GM19395 (cell line): ENCODE data around the gene HYCC2.
A peak's percentile ranks its signal among the peaks of the same experiment; 100 is the strongest.
"Not testable (repeated sequence)": the region's sequence is repeated elsewhere in the genome, so short reads cannot be mapped to it uniquely, and the experiment has no call there.

Experiments used
- ATAC-seq: cut with Tn5 transposase; IDR thresholded peaks from one replicate; pipeline ENCODE4 v1.9.1; 2021; ENCODE audit warnings: mild to moderate bottlenecking, moderate library complexity; ENCODE audit not compliant: unreplicated experiment

HYCC2 gene

GRCh38 chr2:201073071-201073470 lies 1.6 kb upstream of the HYCC2 start:
- no peak for ATAC-seq

DNA sequence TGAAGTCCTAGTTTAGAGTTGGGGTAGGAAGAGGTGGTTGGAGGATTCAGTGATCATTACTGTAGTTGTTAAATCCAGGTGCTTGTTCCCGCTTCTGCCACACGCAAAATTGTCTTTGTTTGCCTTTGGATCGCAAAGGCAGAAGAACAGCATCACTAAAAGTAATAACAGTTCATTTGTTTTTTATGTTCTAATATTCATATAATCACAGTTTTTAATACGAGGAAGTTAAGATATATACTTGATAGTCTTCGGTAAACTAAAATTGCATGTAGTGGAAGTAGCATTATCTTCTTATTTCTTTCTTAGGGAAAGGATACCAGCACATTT lies 695 bp upstream of the HYCC2 start:
- peak; percentile 4 for ATAC-seq

DNA sequence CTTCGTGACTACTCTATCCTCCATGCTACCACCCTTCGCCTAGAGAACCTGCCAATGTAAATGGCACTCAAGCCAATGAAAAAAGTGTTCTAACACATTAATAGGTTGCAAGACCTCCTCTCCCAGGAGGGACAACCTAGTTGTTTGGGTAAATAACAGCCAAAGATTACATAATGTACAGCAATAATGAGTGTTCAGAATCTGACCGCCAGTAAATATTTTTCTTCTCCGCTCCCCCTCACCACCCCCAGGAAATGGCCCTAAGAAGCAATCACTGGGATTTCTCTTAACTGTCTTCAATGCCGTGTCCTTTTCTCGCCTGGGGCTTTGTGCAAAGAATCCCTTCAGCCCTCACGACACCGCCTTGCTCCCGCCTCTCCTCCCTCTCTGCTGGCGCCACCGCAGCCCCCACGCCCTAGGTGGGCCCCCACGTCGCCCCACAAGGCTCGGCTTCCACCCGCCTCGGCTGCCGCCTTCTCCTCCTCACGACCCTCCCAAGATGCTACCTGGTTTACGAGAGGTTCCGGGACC lies 458 bp downstream of the HYCC2 start:
- ATAC-seq: peak; percentile 15

GRCh38 chr2:201064797-201065329 lies 6.6 kb downstream of the HYCC2 start:
- ATAC-seq: no peak

DNA sequence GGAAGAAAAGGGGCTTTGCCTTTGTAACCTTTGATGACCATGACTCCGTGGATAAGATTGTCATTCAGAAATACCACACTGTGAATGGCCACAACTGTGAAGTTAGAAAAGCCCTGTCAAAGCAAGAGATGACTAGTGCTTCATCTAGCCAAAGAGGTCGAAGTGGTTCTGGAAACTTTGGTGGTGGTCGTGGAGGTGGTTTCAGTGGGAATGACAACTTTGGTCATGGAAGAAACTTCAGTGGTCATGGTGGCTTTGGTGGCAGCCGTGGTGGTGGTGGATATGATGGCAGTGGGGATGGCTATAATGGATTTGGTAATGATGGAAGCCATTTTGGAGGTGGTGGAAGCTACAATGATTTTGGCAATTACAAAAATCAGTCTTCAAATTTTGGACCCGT lies 8.0 kb downstream of the HYCC2 start:
- not testable (repeated sequence) for ATAC-seq

DNA sequence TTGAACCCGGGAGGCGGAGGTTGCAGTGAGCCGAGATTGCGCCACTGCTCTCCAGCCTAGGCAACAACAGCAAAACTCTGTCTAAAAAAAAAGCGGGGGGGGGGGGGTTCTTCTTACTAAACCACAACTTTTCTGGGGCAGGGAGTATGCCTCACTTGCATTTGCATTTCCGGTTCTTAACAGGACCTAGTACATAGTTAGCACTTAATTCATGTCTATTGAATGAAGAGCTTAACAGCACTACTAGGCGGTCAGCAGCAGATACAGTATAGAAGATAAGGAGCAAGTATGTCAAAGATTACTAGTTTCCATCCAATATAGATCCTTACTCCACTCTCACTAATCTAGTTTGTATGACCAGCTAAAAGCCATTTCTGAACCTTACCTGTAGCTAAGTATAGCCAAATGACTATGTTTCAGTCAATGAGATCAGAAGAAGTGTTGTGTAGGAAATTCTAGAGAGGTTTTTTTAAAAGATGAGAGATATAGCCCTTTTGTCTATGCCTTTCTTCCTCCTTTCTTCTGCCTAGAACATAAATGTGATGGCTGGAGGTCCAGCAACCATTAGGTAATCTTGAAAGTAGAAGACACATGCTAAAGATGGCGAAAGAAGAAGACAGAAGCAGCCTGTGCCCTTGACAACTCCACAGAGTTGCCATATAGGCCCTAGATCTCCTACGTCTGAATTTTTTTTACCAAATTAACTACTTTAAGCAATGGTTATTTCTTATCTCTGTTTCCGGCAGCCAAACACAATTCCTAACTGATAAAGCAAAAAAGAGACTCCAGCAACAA lies 11.3 kb downstream of the HYCC2 start:
- ATAC-seq: no peak

DNA sequence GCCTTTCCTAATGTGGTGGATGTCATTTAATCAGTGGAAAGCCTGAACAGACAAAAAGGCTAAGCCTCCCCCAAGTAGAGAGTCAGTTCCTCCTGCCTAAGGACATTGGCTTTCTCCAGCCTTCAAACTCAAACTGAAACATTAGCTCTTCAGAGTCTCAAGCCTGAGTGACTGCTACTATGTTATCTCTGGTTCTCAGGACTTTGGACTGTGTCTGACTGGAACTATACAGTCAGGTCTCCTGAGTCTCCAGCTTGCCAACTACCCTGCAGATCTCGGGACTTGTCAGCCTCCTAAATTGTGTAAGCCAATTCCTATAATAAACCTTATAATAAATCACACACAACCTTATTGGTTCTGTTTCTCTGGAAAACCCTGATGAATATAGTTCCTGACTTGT lies 12.6 kb downstream of the HYCC2 start:
- no peak for ATAC-seq

- no peak for ATAC-seq
Measured at GRCh38 chr2:201057715-201058248, 13.7 kb downstream of the HYCC2 start.

- no peak for ATAC-seq
Measured at GRCh38 chr2:201057087-201057521, 14.4 kb downstream of the HYCC2 start.

DNA sequence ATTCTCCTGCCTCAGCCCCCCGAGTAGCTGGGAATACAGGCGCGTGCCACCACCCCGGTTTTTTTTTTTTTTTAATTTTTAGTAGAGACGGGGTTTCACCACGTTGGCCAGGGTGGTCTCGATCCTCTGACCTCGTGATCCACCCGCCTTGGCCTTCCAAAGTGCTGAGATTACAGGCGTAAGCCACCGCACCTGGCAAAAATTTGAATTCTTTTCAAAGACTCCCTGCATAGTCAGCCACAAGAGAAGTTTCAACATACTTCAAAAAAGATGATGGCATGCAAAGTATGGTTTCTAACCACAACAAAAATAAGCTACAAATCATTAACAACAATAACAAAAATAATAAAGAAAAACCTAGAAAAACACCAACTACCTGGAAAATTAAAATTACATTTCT lies 22.0 kb downstream of the HYCC2 start:
- no peak for ATAC-seq

- ATAC-seq: no peak
Measured at GRCh38 chr2:201046881-201047280, 24.6 kb downstream of the HYCC2 start.

DNA sequence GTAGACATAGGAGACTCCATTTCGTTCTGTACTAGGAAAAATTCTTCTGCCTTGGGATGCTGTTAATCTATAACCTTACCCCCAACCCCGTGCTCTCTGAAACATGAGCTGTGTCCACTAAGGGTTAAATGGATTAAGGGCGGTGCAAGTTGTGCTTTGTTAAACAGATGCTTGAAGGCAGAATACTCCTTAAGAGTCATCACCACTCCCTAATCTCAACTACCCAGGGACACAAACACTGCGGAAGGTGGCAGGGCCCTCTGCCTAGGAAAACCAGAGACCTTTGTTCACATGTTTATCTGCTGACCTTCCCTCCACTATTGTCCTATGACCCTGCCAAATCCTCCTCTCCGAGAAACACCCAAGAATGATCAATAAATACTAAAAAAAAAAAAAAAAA lies 28.4 kb downstream of the HYCC2 start:
- not testable (repeated sequence) for ATAC-seq

DNA sequence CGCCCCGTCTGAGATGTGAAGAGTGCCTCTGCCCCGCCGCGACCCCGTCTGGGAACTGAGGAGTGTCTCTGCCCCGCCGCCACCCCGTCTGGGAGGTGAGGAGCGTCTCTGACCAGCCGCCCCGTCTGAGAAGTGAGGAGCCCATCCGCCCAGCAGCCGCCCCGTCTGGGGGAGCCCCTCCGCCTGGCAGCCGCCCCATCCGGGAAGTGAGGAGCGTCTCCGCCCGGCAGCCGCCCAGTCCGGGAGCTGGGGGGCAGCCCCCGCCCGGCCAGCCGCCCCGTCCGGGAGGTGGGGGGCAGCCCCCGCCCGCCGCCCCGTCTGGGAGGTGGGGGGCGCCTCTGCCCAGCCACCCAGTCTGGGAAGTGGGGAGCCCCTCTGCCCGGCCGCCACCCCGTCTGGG lies 29.0 kb downstream of the HYCC2 start:
- not testable (repeated sequence) for ATAC-seq

GRCh38 chr2:201040867-201041628 lies 30.4 kb downstream of the HYCC2 start:
- no peak for ATAC-seq

GRCh38 chr2:201038855-201039254 lies 32.6 kb downstream of the HYCC2 start:
- ATAC-seq: no peak

- not testable (repeated sequence) for ATAC-seq
Measured at GRCh38 chr2:201038361-201038760, 33.1 kb downstream of the HYCC2 start.

DNA sequence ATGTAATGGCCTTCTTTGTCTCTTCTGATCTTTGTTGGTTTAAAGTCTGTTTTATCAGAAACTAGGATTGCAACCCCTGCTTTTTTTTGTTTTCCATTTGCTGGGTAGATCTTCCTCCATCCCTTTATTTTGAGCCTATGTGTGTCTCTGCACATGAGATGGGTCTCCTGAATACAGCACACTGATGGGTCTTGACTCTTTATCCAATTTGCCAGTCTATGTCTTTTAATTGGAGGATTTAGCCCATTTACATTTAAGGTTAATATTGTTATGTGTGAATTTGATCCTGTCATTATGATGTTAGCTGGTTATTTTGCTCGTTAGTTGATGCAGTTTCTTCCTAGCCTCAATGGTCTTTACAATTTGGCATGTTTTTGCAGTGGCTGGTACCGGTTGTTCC lies 37.1 kb downstream of the HYCC2 start:
- not testable (repeated sequence) for ATAC-seq

DNA sequence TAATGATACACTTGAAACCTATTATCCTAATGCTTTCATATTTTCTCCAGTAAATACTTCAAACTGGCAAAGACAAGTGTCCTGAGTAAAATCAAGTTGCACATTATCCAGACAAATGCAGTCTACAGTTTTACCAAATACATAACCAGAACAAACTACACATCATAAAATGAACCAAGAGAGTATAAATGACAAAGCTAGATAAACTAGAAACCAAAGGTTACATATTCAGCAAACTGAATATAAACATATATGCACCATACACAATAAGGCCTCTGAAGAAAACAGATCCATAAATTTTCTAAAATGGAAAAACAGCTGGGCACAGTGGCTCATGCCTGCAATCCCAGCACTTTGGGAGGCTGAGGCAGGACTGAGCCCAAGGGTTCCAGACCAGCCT lies 47.0 kb downstream of the HYCC2 start:
- ATAC-seq: no peak

GRCh38 chr2:201021914-201022313 lies 49.6 kb downstream of the HYCC2 start:
- no peak for ATAC-seq
